ENCODE measurements around the gene DAPK3.

The DAPK3 gene

GRCh38 chr19:3961007-3961406 lies 9.9 kb downstream of the DAPK3 start:
- ChIA-PET CTCF (no interaction called here), POLR2A (interaction anchor here (0.6 kb wide), 1 partner anchor 1834 kb away, joined by 4 read pairs; no protein-coding TSS in a partner anchor)
- H3K4me1 ChIP-seq (ENCODE audit: control insufficient read depth, insufficient read depth, low read length), result no peaks in the 10 kb centered on the region
- TF ChIP-seq FEZF1 (tag by site-specific recombination; IDR thresholded peaks at IDR 0.05) (no peak), ZNF426 (tag by site-specific recombination; IDR thresholded peaks at IDR 0.05) (no peak), PRDM1 (tag by site-specific recombination; IDR thresholded peaks at IDR 0.05) (no peak), SCRT2 (tag by site-specific recombination; IDR thresholded peaks at IDR 0.05) (no peak), ZNF510 (tag by site-specific recombination; IDR thresholded peaks at IDR 0.05; ENCODE audit: insufficient replicate concordance) (no peak), MYNN (tag by site-specific recombination; IDR thresholded peaks at IDR 0.05; ENCODE audit: borderline replicate concordance) (no peak), ZBTB10 (tag by site-specific recombination; IDR thresholded peaks at IDR 0.05) (no peak), ZNF112 (tag by site-specific recombination; IDR thresholded peaks at IDR 0.05) (no peak), ZSCAN16 (tag by site-specific recombination; IDR thresholded peaks at IDR 0.05) (no peak), ZNF366 (tag by site-specific recombination; conservative IDR thresholded peaks at IDR 0.05) (no peak), ZBTB8A (tag by site-specific recombination; IDR thresholded peaks at IDR 0.05) (no peak), PRDM10 (tag by site-specific recombination; IDR thresholded peaks at IDR 0.05) (no peak)
- H3K9me3 ChIP-seq (ENCODE audit: control insufficient read depth, insufficient read depth, low read depth, low read length), result no peaks in the 10 kb centered on the region
- H3K27ac ChIP-seq (ENCODE audit: extremely low read depth, low read depth, low read length), result no peak overlapping the region
- H3K36me3 ChIP-seq (ENCODE audit: control insufficient read depth in 2 of 2, insufficient read depth in 1 of 2, low read length in 2 of 2), result peaks cover 19 to 82% of the 10 kb centered on the region in 2 experiments; a peak in 2 of 3 replicates
- H3K4me3 ChIP-seq (ENCODE audit: low read depth, low read length), result no peak overlapping the region

GRCh38 chr19:3959766-3960131 lies 11.2 kb downstream of the DAPK3 start:
- Histone ChIP-seq H3K4me3 (ENCODE audit: low read depth, low read length) (no peak overlapping the region), H3K4me1 (ENCODE audit: control insufficient read depth, insufficient read depth, low read length) (no peaks in the 10 kb centered on the region), H3K9me3 (ENCODE audit: control insufficient read depth, insufficient read depth, low read depth, low read length) (no peaks in the 10 kb centered on the region), H3K27ac (ENCODE audit: extremely low read depth, low read depth, low read length) (no peak overlapping the region), H3K36me3 (ENCODE audit: control insufficient read depth in 2 of 2, insufficient read depth in 1 of 2, low read length in 2 of 2) (peaks cover 13 to 69% of the 10 kb centered on the region in 2 experiments; a peak in 2 of 3 replicates)
- POLR2A ChIA-PET, result interaction anchor here (1.7 kb wide), 1 partner anchor 9 kb away, joined by 5 read pairs; no protein-coding TSS in a partner anchor
- CTCF ChIA-PET, result no interaction called here
- no peak for TF ChIP-seq ZNF211 (tag by site-specific recombination; IDR thresholded peaks at IDR 0.05; ENCODE audit: low read depth)

GRCh38 chr19:3958836-3959765 lies 11.8 kb downstream of the DAPK3 start:
- Histone ChIP-seq H3K27ac (ENCODE audit: extremely low read depth, low read depth, low read length) (no peak overlapping the region), H3K36me3 (ENCODE audit: control insufficient read depth in 2 of 2, insufficient read depth in 1 of 2, low read length in 2 of 2) (peaks cover 13 to 65% of the 10 kb centered on the region in 2 experiments; a peak in 2 of 3 replicates), H3K4me3 (ENCODE audit: low read depth, low read length) (no peak overlapping the region), H3K9me3 (ENCODE audit: control insufficient read depth, insufficient read depth, low read depth, low read length) (no peaks in the 10 kb centered on the region), H3K4me1 (ENCODE audit: control insufficient read depth, insufficient read depth, low read length) (no peaks in the 10 kb centered on the region)
- ChIA-PET POLR2A (interaction anchor here (1.7 kb wide), 1 partner anchor 10 kb away, joined by 5 read pairs; no protein-coding TSS in a partner anchor), CTCF (no interaction called here)
- peak; percentile 28; the same call in 1 of the 2 replicates for TF ChIP-seq ZFHX2 (tag by site-specific recombination; conservative IDR thresholded peaks at IDR 0.05)
- TF ChIP-seq EGR2 (tag by site-specific recombination; IDR thresholded peaks at IDR 0.05; ENCODE audit: low read depth), result 0 out of 2 replicates have a peak, but pooled peaks have one; percentile 16
- no peak for TF ChIP-seq BCL6B (tag by site-specific recombination; IDR thresholded peaks at IDR 0.05)
